A673 (cell line): ENCODE results near the gene CLN6. TPM values are rescaled to one million over a fixed set of nuclear protein-coding genes. Genes with fewer than 3 reads are reported as not detected.
A peak's percentile ranks its signal among the peaks of the same experiment; 100 is the strongest.

Source experiments
- BruUV-seq: library from RNA; stranded (reverse); fragments of 400-500 nt; replicated peaks from 2 replicates; lab custom pipeline; 2021; lab: Mats Ljungman, UMichigan
- CTCF ChIA-PET: fragments of 300-600 bp; sonication (Branson Sonifier 250); formaldehyde crosslinking; loops from one replicate; lab custom pipeline; 2022; ENCODE audit warnings: antibody characterized with exemption; lab: Charles Lee
- POLR2A ChIA-PET: fragments of 300-600 bp; sonication (Branson Sonifier 250); formaldehyde crosslinking; loops from one replicate; lab custom pipeline; 2022; ENCODE audit warnings: antibody characterized with exemption; ENCODE audit not compliant: low non-redundant PET; lab: Charles Lee
- DNase-seq: peaks from one replicate; pipeline ENCODE4 v3.0.0-alpha.2; 2015; ENCODE audit warnings: low spot score
- H3K27ac ChIP-seq: fragments of 200-600 bp; sonication (generic); 2 replicates; pipeline ENCODE4 v1.5.1; 2016; ENCODE audit warnings: mixed run types, low read depth, mild to moderate bottlenecking, mixed read lengths, antibody characterized with exemption, low read length; ENCODE audit not compliant: poor library complexity, severe bottlenecking
- H3K27me3 ChIP-seq: fragments of 200-600 bp; sonication (generic); replicated peaks from 2 replicates; pipeline ENCODE4 v1.6.1; 2017; ENCODE audit warnings: mixed run types, low read depth, mild to moderate bottlenecking, mixed read lengths, antibody characterized with exemption, low read length; ENCODE audit not compliant: insufficient read depth, poor library complexity
- H3K36me3 ChIP-seq: fragments of 200-600 bp; sonication (generic); 2 replicates; pipeline ENCODE4 v1.6.1; 2016; ENCODE audit warnings: mixed run types, mild to moderate bottlenecking, mixed read lengths, antibody characterized with exemption, low read length; ENCODE audit not compliant: insufficient read depth, poor library complexity, severe bottlenecking
- H3K4me1 ChIP-seq: fragments of 200-600 bp; sonication (generic); 2 replicates; pipeline ENCODE4 v1.6.1; 2017; ENCODE audit warnings: mixed run types, mild to moderate bottlenecking, mixed read lengths, antibody characterized with exemption, low read length; ENCODE audit not compliant: insufficient read depth, poor library complexity, severe bottlenecking
- H3K4me3 ChIP-seq: fragments of 200-600 bp; sonication (generic); 2 replicates; pipeline ENCODE4 v1.5.1; 2016; ENCODE audit warnings: low read depth, mixed run types, mild to moderate bottlenecking, mixed read lengths, low read length; ENCODE audit not compliant: poor library complexity, severe bottlenecking
- H3K9me3 ChIP-seq: fragments of 200-600 bp; sonication (generic); 2 replicates; pipeline ENCODE4 v1.6.1; 2016; ENCODE audit warnings: mixed run types, low read depth, mild to moderate bottlenecking, mixed read lengths, antibody characterized with exemption, low read length; ENCODE audit not compliant: poor library complexity, severe bottlenecking
- CTCF ChIP-seq: fragments of 300-800, 200-600 bp; sonication (generic); conservative IDR thresholded peaks from 2 replicates; pipeline ENCODE4 v1.5.1; 2017; ENCODE audit warnings: low read depth, mild to moderate bottlenecking, antibody characterized with exemption, low read length, moderate library complexity, mixed read lengths
- EZH2 ChIP-seq: fragments of 200-600 bp; sonication (generic); IDR thresholded peaks from 2 replicates; pipeline ENCODE4 v1.6.1; 2017; ENCODE audit warnings: borderline replicate concordance, low read depth, mild to moderate bottlenecking, mixed read lengths, antibody characterized with exemption, low read length; ENCODE audit not compliant: poor library complexity, severe bottlenecking
- intact Hi-C: fragments of 100-400 bp; cut with micrococcal nuclease; formaldehyde crosslinking; loops from one replicate; pipeline ENCODE4 v1.10.0; 2022; ENCODE audit not compliant: unreplicated experiment
- total RNA-seq: library from RNA; stranded (reverse); gene quantifications from 2 replicates; pipeline ENCODE4 v1.2.3, GENCODE V29; 2021

CLN6 gene
- total RNA-seq, 1 experiment from 2014 or later: 84.7 TPM

GRCh38 chr15:68258692-68259091 lies 29.2 kb upstream of the CLN6 start:
- Histone ChIP-seq H3K4me1 (peaks cover 4% of the 10 kb centered on the region), H3K27ac (no peak overlapping the region), H3K4me3 (no peak overlapping the region), H3K27me3 (peaks cover 4% of the 10 kb centered on the region), H3K9me3 (no peaks in the 10 kb centered on the region), H3K36me3 (no peaks in the 10 kb centered on the region)
- POLR2A ChIA-PET: no interaction called here
- no peak for DNase-seq
- intact Hi-C loops: no loop called here
- BruUV-seq: no TSS peak
- TF ChIP-seq CTCF: no peak
- CTCF ChIA-PET: no interaction called here

GRCh38 chr15:68256675-68257450 lies 27.3 kb upstream of the CLN6 start:
- Histone ChIP-seq H3K4me3 (peak overlapping the region; percentile 36), H3K9me3 (no peaks in the 10 kb centered on the region), H3K27me3 (no peaks in the 10 kb centered on the region), H3K4me1 (peaks cover 4% of the 10 kb centered on the region), H3K36me3 (no peaks in the 10 kb centered on the region), H3K27ac (no peak overlapping the region)
- POLR2A ChIA-PET: no interaction called here
- BruUV-seq: no TSS peak
- CTCF ChIA-PET: interaction anchor here (0.6 kb wide), 1 partner anchor 47 kb away, joined by 3 read pairs; no protein-coding TSS in a partner anchor
- peak; percentile 89 for DNase-seq
- TF ChIP-seq EZH2 (no peak), CTCF (0 out of 2 replicates have a peak, but pooled peaks have one; percentile 11)
- intact Hi-C loops: no loop called here

- H3K36me3 ChIP-seq: no peaks in the 10 kb centered on the region
- no TSS peak for BruUV-seq
- TF ChIP-seq CTCF (peak; percentile 82), EZH2 (no peak)
- intact Hi-C loops: loop anchor here (1.0 to 2.0 kb wide), 2 partner anchors 54 to 130 kb away; no protein-coding TSS in a partner anchor
- ChIA-PET POLR2A (interaction anchor here (0.5 to 0.6 kb wide), 2 partner anchors 43 to 570 kb away, joined by 5 to 16 read pairs; no protein-coding TSS in a partner anchor), CTCF (interaction anchor here (0.6 to 1.4 kb wide), 10 partner anchors 9 to 672 kb away, joined by 3 to 30 read pairs (median 4); partner anchors contain the start of gene FEM1B)
- no peaks in the 10 kb centered on the region for H3K9me3 ChIP-seq
- no peak overlapping the region for H3K4me3 ChIP-seq
- peaks cover 4% of the 10 kb centered on the region for H3K4me1 ChIP-seq
- H3K27ac ChIP-seq: no peak overlapping the region
- DNase-seq: peak; percentile 86
- H3K27me3 ChIP-seq: no peaks in the 10 kb centered on the region
Measured at GRCh38 chr15:68252925-68253534, 23.5 kb upstream of the CLN6 start.
